IPS DF 4.7 (cell line): ENCODE results near the gene RAP1B.
"Not testable (repeated sequence)": the region's sequence is repeated elsewhere in the genome, so short reads cannot be mapped to it uniquely, and the experiment has no call there.

ENCODE experiments used
- DNase-seq: peaks from one replicate; pipeline ENCODE4 v3.0.0-alpha.2; 2013; ENCODE audit warnings: low spot score; ENCODE audit errors: extremely low read depth

Gene RAP1B

GRCh38 chr12:68633614-68634558, 23.2 kb downstream of the RAP1B start:
- DNase-seq = no peak

GRCh38 chr12:68636268-68636667, 25.6 kb downstream of the RAP1B start:
- DNase-seq = no peak

GRCh38 chr12:68637439-68637838, 26.7 kb downstream of the RAP1B start:
- not testable (repeated sequence) for DNase-seq

GRCh38 chr12:68638171-68638570, 27.5 kb downstream of the RAP1B start:
- DNase-seq = no peak

GRCh38 chr12:68638721-68639395, 28.2 kb downstream of the RAP1B start:
- no peak for DNase-seq

GRCh38 chr12:68639396-68639767, 28.7 kb downstream of the RAP1B start:
- no peak for DNase-seq

GRCh38 chr12:68641138-68641537, 30.4 kb downstream of the RAP1B start:
- DNase-seq = no peak

- no peak for DNase-seq
Observed at GRCh38 chr12:68646484-68646883, 35.8 kb downstream of the RAP1B start.

GRCh38 chr12:68647507-68647906, 36.8 kb downstream of the RAP1B start:
- DNase-seq = no peak

- DNase-seq = no peak
Observed at GRCh38 chr12:68648179-68648578, 37.5 kb downstream of the RAP1B start.

- DNase-seq = no peak
Observed at GRCh38 chr12:68665016-68665569, 54.4 kb downstream of the RAP1B start.

- DNase-seq = no peak
Observed at GRCh38 chr12:68667291-68667690, 56.6 kb downstream of the RAP1B start.

- peak; percentile 36 for DNase-seq
Observed at GRCh38 chr12:68667896-68668295, 57.2 kb downstream of the RAP1B start.

- no peak for DNase-seq
Observed at GRCh38 chr12:68671179-68671578, 60.5 kb downstream of the RAP1B start.

GRCh38 chr12:68673788-68674187, 63.1 kb downstream of the RAP1B start:
- no peak for DNase-seq

- no peak for DNase-seq
Observed at GRCh38 chr12:68674376-68674775, 63.7 kb downstream of the RAP1B start.

GRCh38 chr12:68675101-68675842, 64.6 kb downstream of the RAP1B start:
- DNase-seq = no peak

- not testable (repeated sequence) for DNase-seq
Observed at GRCh38 chr12:68676854-68677253, 66.2 kb downstream of the RAP1B start.

- DNase-seq = no peak
Observed at GRCh38 chr12:68686262-68686594, 75.5 kb downstream of the RAP1B start.

GRCh38 chr12:68686595-68687521, 76.2 kb downstream of the RAP1B start, which contains the start of gene NUP107:
TSS of gene NUP107 (plus strand) at chr12:68686978. CDS start at chr12:68687066, 88 bp downstream.
- peak; percentile 97 for DNase-seq
